ENCODE data around the gene GPC6.

GRCh38 chr13:94243551-94243950, 1016.9 kb downstream of the GPC6 start:
- TF ChIP-seq, protein P1, sequence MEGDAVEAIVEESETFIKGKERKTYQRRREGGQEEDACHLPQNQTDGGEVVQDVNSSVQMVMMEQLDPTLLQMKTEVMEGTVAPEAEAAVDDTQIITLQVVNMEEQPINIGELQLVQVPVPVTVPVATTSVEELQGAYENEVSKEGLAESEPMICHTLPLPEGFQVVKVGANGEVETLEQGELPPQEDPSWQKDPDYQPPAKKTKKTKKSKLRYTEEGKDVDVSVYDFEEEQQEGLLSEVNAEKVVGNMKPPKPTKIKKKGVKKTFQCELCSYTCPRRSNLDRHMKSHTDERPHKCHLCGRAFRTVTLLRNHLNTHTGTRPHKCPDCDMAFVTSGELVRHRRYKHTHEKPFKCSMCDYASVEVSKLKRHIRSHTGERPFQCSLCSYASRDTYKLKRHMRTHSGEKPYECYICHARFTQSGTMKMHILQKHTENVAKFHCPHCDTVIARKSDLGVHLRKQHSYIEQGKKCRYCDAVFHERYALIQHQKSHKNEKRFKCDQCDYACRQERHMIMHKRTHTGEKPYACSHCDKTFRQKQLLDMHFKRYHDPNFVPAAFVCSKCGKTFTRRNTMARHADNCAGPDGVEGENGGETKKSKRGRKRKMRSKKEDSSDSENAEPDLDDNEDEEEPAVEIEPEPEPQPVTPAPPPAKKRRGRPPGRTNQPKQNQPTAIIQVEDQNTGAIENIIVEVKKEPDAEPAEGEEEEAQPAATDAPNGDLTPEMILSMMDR (IDR thresholded peaks at IDR 0.05; ENCODE audit: low read depth, low read length) = no peak
- no peak for TF ChIP-seq POLR2A (IDR thresholded peaks at IDR 0.05; ENCODE audit: extremely low read depth, insufficient read length)

All from NB4 (cell line).